ENCODE results near the gene ZNF304.
A peak's percentile ranks its signal among the peaks of the same experiment; 100 is the strongest.
"Not testable (repeated sequence)": the region's sequence is repeated elsewhere in the genome, so short reads cannot be mapped to it uniquely, and the experiment has no call there.

Gene ZNF304

DNA sequence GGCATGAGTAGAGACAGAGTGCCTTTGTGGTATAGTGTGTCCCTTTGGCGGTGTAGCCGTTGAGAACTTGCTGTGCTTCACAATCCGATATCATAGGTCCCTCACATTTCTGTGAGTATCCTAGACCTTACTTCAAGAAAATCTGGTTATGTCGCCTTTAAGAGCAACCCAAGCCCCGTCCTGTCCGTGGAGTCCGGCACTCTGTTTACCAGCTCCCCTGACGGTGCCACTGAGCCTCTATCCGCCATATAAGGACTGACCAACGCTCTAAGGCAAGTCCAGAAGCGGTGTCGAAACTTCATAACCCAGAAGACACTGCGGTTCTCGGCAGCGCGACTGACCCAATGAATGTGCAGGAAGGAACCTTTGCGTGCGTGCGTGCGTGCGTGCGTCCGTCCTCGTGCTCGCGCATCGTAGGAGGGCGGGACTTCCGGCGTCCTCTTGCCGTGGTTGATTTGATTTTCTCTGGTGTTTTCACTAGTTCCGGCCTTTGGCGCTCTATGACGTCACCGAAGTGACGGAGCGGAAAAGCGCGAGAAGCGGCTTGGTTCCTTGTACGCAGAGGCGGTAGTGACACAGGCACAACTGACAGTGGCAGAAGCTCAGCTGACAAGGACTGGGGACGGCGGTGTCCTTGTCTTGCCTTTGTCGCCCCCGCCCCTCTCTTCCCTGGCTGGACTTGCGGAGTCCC is 12.1 kb downstream of the ZNF304 start, which contains the start of the genes TRAPPC2B and ZNF547:
Gene TRAPPC2B (plus strand): TSS at position 555 of the 691 bp plus-strand sequence. CDS start 1,283 bp downstream, outside the sequence.
Gene ZNF547 (plus strand): TSS at position 555 of the 691 bp plus-strand sequence. CDS start 5,005 bp downstream, outside the sequence.
- peak; percentile 100 for DNase-seq

DNA sequence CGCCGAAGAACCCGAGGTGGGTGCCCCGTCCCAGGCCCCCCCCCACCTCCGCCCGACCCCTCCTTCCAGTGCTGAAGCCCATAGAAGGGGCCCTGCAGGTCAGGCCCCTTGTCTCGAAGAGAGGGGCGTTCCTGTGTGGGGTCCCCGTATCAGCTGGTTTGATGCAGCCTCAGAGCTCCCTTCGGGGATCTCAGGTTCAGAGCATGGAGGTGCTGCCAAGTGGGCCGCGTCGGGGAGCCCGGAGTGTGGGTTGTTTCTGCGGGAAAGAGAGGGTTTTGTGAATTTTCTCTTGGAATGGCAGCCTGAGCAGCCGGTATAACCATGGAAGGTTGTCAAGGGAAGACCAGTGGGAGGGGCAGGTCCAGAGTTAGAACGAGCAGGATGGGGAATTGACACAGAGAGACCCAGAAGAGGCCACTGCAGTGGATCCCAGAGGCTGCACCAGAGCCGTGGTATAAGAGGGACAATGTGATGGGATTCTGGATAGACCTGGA is 12.7 kb downstream of the ZNF304 start:
- no peak for DNase-seq

DNA sequence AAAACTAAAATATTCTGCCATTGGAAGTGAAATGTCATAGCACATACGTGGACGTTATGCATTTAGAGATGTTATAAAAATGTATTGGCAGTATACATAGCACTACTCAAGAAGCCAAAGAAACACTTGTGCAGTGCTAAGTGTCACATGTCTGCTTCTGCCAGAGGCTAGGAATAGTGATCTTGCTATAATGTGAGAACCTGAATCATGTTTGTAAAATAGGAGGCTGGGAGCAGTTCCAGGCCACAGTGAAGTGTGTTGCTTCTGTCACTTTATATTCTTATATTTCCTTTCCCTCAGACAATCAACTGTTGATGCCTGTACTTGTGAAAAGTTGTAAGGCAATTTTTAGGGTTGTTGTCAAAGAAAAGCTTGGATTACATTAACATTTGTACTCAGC is 15.7 kb downstream of the ZNF304 start:
- DNase-seq, result no peak

DNA sequence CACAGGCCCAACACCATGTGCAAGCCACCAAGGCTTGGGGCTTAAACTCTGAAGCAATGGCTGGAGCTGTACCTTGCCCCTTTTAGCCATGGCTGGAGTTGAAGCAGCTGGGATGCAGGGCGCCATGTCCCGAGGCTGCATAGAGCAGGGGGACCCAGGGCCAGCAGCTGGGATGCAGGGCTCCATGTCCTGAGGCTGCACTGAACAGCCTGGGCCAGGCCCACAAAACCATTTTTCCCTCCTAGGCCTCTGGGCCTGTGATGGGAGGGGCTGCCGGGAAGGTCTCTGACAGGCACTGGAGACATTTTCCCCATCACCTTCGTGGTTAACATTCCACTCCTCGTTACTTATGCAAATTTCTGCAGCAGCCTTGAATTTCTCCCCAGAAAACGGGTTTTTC is 23.1 kb downstream of the ZNF304 start:
- no peak for DNase-seq

DNA sequence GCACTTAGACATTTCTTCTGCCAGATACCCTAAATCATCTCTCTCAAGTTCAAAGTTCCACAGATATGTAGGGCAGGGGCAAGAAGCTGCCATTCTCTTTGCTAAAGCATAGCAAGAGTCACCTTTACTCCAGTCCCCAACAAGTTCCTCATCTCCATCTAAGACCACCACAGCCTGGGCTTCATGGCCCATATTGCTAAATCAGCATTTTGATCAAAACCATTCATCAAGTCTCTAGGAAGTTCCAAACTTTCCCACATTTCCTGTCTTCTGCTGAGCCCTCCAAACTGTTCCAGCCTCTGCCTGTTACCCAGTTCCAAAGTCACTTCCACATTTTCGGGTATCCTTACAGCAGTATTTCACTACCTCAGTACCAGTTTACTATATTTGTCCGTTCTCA is 23.6 kb downstream of the ZNF304 start:
- not testable (repeated sequence) for DNase-seq

DNA sequence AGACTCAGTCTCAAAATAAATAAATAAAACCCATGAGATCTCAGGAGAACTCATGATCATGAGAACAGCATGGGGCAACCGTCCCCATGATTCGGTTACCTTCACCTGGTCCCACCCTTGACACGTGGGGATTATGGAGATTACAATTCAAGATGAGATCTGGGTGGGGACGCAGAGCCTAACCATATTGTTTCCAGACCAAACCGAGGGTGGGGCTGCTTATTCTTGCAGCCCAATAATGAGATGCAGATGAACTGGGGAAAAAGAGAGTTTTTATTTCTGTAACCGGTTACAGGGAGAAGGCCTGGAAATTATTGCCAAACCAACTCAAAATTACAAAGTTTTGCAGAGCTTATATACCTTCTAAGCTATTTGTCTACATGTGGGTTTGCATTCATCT is 25.1 kb downstream of the ZNF304 start:
- no peak for DNase-seq

DNA sequence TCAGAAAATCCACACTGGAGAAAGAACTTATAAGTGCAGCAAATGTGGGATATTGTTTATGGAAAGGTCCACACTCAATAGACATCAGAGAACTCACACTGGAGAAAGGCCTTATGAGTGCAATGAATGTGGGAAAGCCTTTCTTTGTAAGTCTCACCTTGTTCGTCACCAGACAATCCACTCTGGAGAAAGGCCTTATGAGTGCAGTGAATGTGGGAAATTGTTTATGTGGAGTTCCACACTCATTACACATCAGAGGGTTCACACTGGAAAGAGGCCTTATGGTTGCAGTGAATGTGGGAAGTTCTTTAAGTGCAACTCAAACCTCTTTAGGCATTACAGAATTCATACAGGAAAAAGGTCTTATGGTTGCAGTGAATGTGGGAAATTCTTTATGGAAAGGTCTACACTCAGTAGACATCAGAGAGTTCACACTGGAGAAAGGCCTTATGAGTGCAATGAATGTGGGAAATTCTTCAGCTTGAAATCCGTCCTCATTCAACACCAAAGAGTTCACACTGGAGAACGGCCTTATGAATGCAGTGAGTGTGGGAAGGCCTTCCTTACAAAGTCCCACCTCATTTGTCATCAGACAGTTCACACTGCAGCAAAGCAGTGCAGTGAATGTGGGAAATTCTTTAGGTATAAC is 26.6 kb downstream of the ZNF304 start:
- DNase-seq, result no peak

DNA sequence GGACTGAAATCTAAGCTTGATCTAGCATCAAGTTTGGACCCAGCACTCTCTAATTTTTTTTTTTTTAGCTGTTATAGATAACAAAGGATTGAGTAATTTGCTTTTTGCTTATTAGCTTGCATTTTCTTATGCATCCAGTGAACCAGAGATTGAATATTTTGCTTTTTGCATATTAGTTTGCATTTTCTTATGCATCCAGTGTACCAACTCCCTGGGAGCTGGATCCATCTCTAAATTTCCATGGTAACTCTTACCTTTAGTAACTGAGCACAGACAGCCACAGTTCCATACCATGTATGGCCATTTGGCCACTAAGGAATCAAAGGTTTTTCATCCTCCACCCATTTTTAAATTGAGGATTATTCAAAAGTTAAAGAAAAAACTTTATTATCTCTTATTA is 29.9 kb downstream of the ZNF304 start:
- no peak for DNase-seq

DNA sequence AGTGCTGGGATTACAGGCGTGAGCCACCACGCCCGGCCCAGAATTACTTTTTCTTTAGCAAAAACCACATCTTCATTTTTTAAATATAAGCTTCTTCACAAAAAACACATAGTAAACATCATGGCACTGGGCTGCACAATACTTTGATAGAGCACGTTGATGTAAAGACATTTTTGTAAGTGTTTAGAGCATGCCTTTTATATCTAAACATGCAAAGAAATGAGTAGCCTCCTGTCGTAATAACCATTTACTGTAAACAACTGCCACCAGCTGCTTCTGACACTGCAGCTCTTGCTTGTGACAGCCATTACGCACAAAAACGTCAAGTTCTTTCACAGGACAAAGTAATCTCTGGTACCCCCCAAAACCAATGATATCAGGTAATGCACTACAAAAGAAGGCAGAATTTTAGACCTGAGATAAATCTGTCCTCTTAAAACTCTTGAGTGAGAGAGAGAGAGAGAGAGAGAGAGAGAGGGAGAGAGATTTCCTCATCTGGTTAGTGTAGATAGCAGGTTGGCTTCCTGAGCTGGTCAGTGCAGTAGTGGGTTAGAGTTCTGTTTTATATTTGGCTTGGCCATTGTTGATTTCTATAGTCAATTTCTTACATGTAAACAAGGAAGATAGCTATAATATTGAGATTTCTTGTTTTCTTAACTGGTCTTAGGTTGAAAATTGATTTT is 31.9 kb downstream of the ZNF304 start:
- no peak for DNase-seq

DNA sequence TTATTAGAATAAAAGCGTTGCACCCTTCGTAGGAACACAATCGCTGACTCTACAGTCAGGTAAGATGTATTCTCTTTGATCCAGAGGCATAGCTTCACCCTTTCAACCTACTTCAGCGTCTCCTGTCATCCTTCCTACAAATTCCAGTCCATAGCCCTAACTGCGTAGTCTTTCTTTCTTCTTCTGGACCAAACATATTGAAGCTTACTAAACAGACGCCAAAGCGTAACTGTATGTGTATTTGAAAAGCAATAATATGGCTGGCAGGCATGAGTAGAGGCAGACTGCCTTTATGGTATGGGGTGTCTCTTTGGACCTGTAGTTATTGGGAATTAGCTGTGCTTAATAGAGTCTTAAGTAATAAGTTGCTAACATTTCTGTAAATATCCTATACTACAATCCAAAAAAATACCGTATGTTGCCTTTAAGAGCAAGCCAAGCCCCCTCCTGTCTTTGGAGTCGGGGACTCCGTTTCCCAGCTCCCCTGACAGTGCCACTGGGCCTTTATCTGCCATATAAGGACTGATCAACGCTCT is 38.2 kb downstream of the ZNF304 start:
- DNase-seq, result no peak

DNA sequence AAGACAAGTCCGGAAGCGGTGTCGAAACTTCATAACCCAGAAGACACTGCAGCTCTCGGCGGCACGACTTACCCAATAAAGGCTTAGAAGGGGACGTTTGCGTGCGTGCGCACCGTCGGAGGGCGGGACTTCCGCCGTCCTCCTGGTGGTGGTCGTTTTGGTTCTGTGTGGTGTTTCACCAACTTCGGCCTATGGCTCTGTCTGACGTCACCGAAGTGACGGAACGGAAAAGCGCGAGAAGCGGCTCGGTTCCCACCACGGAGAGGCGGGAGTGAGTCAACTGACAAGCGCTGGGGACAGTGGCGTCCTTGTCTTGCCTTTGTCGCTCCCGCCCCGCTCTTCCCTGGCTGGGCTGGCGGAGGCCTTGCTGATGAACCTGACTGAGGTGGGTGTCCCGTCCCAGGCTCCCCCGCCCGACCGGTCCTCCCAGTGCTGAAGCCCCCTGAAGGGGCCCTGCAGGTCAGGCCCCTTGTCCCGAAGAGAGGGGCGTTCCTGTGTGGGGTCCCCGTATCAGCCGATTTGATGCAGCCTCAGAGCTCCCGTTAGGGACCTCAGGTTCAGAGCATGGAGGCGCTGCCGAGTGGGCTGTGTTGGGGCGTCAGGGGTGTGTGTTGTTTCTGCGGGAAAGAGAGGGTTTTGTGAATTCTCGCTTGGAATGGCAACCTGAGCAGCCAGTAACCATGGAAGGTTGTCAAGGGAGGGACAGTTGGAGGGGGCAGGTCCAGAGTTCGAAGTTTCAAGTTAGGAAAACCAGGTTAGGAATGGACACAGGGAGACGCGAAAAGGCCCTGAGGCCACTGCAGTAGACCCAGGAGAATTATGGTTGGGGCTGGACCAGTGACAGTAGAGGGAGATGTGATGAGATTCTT is 38.9 kb downstream of the ZNF304 start, which contains the start of gene ZNF548:
Gene ZNF548 (plus strand): TSS at position 125 of the 869 bp plus-strand sequence. CDS start 246 bp downstream, at position 371.
- DNase-seq, result peak; percentile 100

DNA sequence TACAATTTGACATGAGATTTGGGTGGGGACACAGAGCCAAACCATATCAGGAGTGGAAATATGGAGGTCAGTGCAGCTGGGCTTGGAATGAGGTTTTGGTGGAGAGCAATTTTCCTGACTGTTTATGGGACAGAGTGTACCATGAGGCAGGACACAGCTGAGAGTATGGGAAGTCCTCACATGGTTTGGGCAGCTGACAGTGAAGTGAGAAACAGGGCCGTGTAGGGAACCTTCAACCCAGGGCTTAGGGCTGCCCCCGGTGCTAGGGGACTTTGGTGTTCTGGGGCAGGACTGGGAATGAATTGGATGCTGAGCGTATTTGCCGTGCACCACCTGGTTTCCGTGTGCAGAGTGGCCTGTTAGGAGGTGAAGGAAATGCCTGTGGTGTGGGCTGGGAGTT is 44.6 kb downstream of the ZNF304 start:
- DNase-seq, result no peak

DNA sequence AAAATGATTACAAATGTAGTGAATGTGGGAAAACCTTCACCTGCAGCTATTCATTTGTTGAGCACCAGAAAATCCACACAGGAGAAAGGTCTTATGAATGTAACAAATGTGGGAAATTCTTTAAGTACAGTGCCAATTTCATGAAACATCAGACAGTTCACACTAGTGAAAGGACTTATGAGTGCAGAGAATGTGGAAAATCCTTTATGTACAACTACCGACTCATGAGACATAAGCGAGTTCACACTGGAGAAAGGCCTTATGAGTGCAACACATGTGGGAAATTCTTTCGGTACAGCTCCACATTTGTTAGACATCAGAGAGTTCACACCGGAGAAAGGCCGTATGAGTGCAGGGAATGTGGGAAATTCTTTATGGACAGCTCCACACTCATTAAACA is 47.8 kb downstream of the ZNF304 start:
- DNase-seq, result no peak

DNA sequence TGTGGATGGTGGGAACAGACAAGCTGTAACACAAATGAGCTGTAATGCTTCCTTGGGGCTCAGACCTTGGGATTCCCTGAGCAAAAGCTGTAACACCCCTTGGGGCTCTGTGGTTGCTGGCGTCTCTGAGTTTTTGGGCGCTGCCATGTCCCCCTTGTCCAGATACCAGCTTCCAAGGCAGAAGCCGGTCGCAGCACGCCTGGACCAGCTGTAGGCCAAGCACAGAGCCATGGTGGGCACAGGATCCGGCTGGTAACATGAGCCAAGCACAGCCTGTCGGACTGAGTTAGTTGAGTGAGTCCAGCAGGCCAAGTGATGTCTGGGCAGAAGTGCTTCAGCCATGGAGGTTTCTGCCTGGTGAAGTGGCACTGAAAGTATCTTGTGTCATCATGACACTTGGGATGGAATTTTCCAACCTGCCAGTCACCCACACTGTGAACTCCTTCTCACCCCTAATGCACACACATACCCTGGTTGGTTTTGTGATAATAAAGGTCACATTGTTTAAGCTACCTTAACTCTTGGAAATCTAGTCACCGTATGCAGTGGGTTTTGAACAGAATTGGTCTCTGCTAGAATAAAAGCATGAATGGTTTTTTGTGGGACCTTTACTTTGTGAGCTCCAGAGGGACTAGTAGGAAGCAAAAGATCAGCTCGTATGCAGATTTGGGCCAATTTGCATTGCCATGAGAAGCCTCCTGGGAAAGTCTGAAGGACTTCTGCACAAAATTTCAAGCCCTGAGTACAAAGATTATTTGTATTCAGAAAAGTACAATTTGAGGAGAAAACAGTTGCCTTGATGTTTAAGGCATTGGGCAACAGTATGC is 52.9 kb downstream of the ZNF304 start:
- DNase-seq, result no peak

DNA sequence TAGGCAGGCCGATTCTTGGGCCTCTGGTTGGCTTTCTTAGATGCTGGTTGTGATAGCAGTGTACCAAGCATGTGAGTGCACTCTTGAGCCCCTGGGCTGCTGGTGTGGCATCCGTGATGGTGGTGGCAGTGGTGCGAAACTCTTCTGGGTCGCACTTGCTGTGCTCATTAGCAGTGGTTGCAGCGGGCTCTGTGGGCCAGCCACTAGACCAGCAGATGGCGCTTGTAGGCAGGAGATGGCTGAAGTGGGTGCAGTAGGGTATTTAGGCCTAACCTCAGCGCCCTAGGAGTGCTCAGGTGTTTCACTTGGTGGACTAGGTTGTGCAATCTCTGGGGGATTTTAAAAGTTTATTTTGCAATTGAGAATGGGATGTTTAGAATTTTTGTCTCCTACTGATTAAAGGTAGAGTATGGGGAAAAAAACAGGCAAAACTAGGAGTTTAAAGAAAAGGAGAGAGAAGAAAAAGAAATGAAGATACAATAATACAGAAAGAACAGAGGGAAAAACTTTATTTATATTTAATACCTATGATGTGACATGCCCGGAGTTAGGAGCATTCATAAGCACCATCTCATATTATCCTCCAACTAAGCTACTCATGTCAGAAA is 55.5 kb downstream of the ZNF304 start:
- peak; percentile 35 for DNase-seq
